HepG2 (cell line): Measurements from ENCODE around the gene CPNE5. TPM values are rescaled to one million over a fixed set of nuclear protein-coding genes. Genes with fewer than 3 reads are reported as not detected.

Experiments
- CEBPG ChIP-seq: IDR thresholded peaks from 2 replicates; pipeline ENCODE4 v1.6.1; 2016
- CHD2 ChIP-seq: IDR thresholded peaks from 2 replicates; pipeline ENCODE4 v1.6.1; 2011; ENCODE audit warnings: low read depth, low read length, improper control_type of control experiment
- HNRNPLL ChIP-seq: fragments of 200-400 bp; formaldehyde crosslinking; IDR thresholded peaks from 2 replicates; pipeline ENCODE4 v1.6.1; 2017; ENCODE audit warnings: mild to moderate bottlenecking, low read depth, low read length; ENCODE audit not compliant: poor library complexity, severe bottlenecking
- HOMEZ ChIP-seq: IDR thresholded peaks from 2 replicates; pipeline ENCODE4 v1.6.1; 2016; ENCODE audit warnings: low read depth
- KAT8 ChIP-seq: IDR thresholded peaks from 2 replicates; pipeline ENCODE4 v1.6.1; 2016; ENCODE audit warnings: missing genetic modification reagents, missing compliant biosample characterization
- MTF1 ChIP-seq: sonication (generic); formaldehyde crosslinking; IDR thresholded peaks from 2 replicates; pipeline ENCODE4 v1.5.0; 2020; ENCODE audit warnings: missing genetic modification reagents
- NCOA5 ChIP-seq: sonication (generic); formaldehyde crosslinking; IDR thresholded peaks from 2 replicates; pipeline ENCODE4 v1.4.0; 2020; ENCODE audit warnings: missing genetic modification reagents
- NR0B2 ChIP-seq: sonication (generic); formaldehyde crosslinking; IDR thresholded peaks from 2 replicates; pipeline ENCODE4 v1.4.0; 2020; ENCODE audit warnings: mild to moderate bottlenecking, missing genetic modification reagents
- PBX3 ChIP-seq: sonication (generic); formaldehyde crosslinking; IDR thresholded peaks from 2 replicates; pipeline ENCODE4 v1.8.1; 2023; ENCODE audit warnings: missing genetic modification reagents, inconsistent platforms, borderline replicate concordance
- PRDM10 ChIP-seq: sonication (generic); formaldehyde crosslinking; IDR thresholded peaks from 2 replicates; pipeline ENCODE4 v1.4.0; 2020; ENCODE audit warnings: low read depth, missing genetic modification reagents
- RARG ChIP-seq: sonication (generic); formaldehyde crosslinking; IDR thresholded peaks from 2 replicates; pipeline ENCODE4 v1.4.0; 2020; ENCODE audit warnings: low read depth, mild to moderate bottlenecking, missing genetic modification reagents
- RFX1 ChIP-seq: fragments of 450-650 bp; IDR thresholded peaks from 2 replicates; pipeline ENCODE4 v1.6.1; 2017
- SKIL ChIP-seq: sonication (generic); formaldehyde crosslinking; IDR thresholded peaks from 2 replicates; pipeline ENCODE4 v1.8.0; 2022; ENCODE audit warnings: missing genetic modification reagents, mild to moderate bottlenecking, moderate library complexity, borderline replicate concordance
- ZFP62 ChIP-seq: sonication (generic); formaldehyde crosslinking; IDR thresholded peaks from 2 replicates; pipeline ENCODE4 v1.4.0; 2020; ENCODE audit warnings: missing genetic modification reagents
- ZMAT5 ChIP-seq: sonication (generic); formaldehyde crosslinking; IDR thresholded peaks from 2 replicates; pipeline ENCODE4 v1.5.0; 2020; ENCODE audit warnings: mild to moderate bottlenecking, low read depth, missing genetic modification reagents, borderline replicate concordance
- ZNF136 ChIP-seq: sonication (generic); formaldehyde crosslinking; IDR thresholded peaks from 2 replicates; pipeline ENCODE4 v1.8.1; 2022; ENCODE audit warnings: low read depth, mild to moderate bottlenecking, moderate library complexity, missing genetic modification reagents
- ZNF234 ChIP-seq: sonication (generic); formaldehyde crosslinking; conservative IDR thresholded peaks from 2 replicates; pipeline ENCODE4 v1.5.1; 2020; ENCODE audit warnings: mild to moderate bottlenecking, missing genetic modification reagents
- ZNF383 ChIP-seq: sonication (generic); formaldehyde crosslinking; IDR thresholded peaks from 2 replicates; pipeline ENCODE4 v1.4.0; 2020; ENCODE audit warnings: missing genetic modification reagents, mild to moderate bottlenecking, borderline replicate concordance
- ZNF430 ChIP-seq: sonication (generic); formaldehyde crosslinking; IDR thresholded peaks from 2 replicates; pipeline ENCODE4 v1.9.0; 2021; ENCODE audit warnings: mild to moderate bottlenecking, missing genetic modification reagents
- ZNF607 ChIP-seq: sonication (generic); formaldehyde crosslinking; IDR thresholded peaks from 2 replicates; pipeline ENCODE4 v1.5.1; 2020; ENCODE audit warnings: missing genetic modification reagents, mild to moderate bottlenecking, borderline replicate concordance
- polyA plus RNA-seq, 8 experiments: library from polyadenylated mRNA; depleted of rRNA in 3 of 8; stranded (reverse) in 7 of 8; unstranded in 1 of 8; fragments of >200 nt; fragmentation: Illumina TruSeq in 4 of 8; extraction: Trizol in 4 of 8; gene quantifications; 2 replicates each; pipeline versions ENCODE4 v1.2.1 to v1.2.3, GENCODE V29; 2011 to 2016; ENCODE audit warnings: low read depth in 4 of 8, missing spikeins in 1 of 8, mixed read lengths in 1 of 8; ENCODE audit not compliant: insufficient read depth in 1 of 8
- total RNA-seq, 5 experiments: library from RNA; depleted of rRNA; stranded (reverse); fragments of >200 nt; fragmentation: Illumina TruSeq; extraction: Trizol; gene quantifications; 2 replicates each; pipeline ENCODE4 v1.2.3, GENCODE V29; 2016; ENCODE audit warnings: low read depth in 1 of 5

Gene CPNE5
- total and polyA plus RNA-seq, 2 of the 13 experiments (the other 11 are each of a cell fraction or from before 2014, with no cell fraction given): 0.16 TPM; not detected in 1

GRCh38 chr6:36874443-36875249 lies 35.4 kb upstream of the CPNE5 start, which contains the start of gene PPIL1 (continued):
- TF ChIP-seq PBX3 (CRISPR knock-in tag): no peak
- 0 out of 2 replicates have a peak, but pooled peaks have one; percentile 60 for TF ChIP-seq ZNF234 (CRISPR knock-in tag)
- TF ChIP-seq ZNF136 (CRISPR knock-in tag): peak; percentile 93
- peak; percentile 47; the same call in 1 of the 2 replicates for TF ChIP-seq HOMEZ (CRISPR knock-in tag)
- peak; percentile 84 for TF ChIP-seq PRDM10
- no peak for TF ChIP-seq ZNF383 (CRISPR knock-in tag)
- peak; percentile 5 for TF ChIP-seq CEBPG
- TF ChIP-seq NCOA5: no peak
- TF ChIP-seq ZFP62: no peak
- TF ChIP-seq NR0B2: peak; percentile 98
- TF ChIP-seq MTF1: no peak
- TF ChIP-seq CHD2: peak; percentile 47; the same call in 1 of the 2 replicates
- peak; percentile 62 for TF ChIP-seq HNRNPLL
- TF ChIP-seq RFX1: no peak
- TF ChIP-seq KAT8 (CRISPR knock-in tag): peak; percentile 99
- no peak for TF ChIP-seq SKIL
- no peak for TF ChIP-seq ZMAT5
- TF ChIP-seq RARG (CRISPR knock-in tag): no peak
- no peak for TF ChIP-seq ZNF607
- TF ChIP-seq ZNF430: peak; percentile 94; the same call in 1 of the 2 replicates
